Measurements from ENCODE around the gene SLC16A3. TPM values are rescaled to one million over a fixed set of nuclear protein-coding genes. Genes with fewer than 3 reads are reported as not detected.

The SLC16A3 gene
- total and polyA plus RNA-seq, 2 donors from 2014 or later = 28.8 to 85.7 TPM

GRCh38 chr17:82217120-82217529, 11.7 kb upstream of the SLC16A3 start:
- no peaks in the 10 kb centered on the region for H3K9me3 ChIP-seq (ENCODE audit: control insufficient read depth in 2 of 3, insufficient read depth in 1 of 3, low read length in 3 of 3)
- FAIRE-seq (no peak), DNase-seq (peak in 1 of 5 donors; percentile 90)
- no peak overlapping the region for H3K4me3 ChIP-seq (ENCODE audit: low read length in 3 of 3)
- no peaks in the 10 kb centered on the region for H3K36me3 ChIP-seq (ENCODE audit: control insufficient read depth in 2 of 3, insufficient read depth in 3 of 3, low read length in 3 of 3)
- intact Hi-C loops (cut with DNase I) = no loop called here
- no peak overlapping the region for H3K9ac ChIP-seq (ENCODE audit: low read length in 3 of 3)
- no peaks in the 10 kb centered on the region for H3K27me3 ChIP-seq (ENCODE audit: control insufficient read depth, insufficient read depth, low read length)
- H3K4me1 ChIP-seq (ENCODE audit: control insufficient read depth in 2 of 3, insufficient read depth in 2 of 3, low read depth in 1 of 3, low read length in 3 of 3) = peaks cover 0 to 26% (median 5%) of the 10 kb centered on the region in 3 donors
- peak overlapping the region; percentile 90 to 94 for H3K27ac ChIP-seq (ENCODE audit: low read depth in 2 of 2, low read length in 2 of 2)
- TF ChIP-seq CTCF (IDR thresholded peaks at IDR 0.05; ENCODE audit: borderline replicate concordance, extremely low read depth, insufficient read depth) = no peak

GRCh38 chr17:82217530-82218204, 11.2 kb upstream of the SLC16A3 start:
- Histone ChIP-seq H3K36me3 (ENCODE audit: control insufficient read depth in 2 of 3, insufficient read depth in 3 of 3, low read length in 3 of 3) (no peaks in the 10 kb centered on the region), H3K9ac (ENCODE audit: low read length in 3 of 3) (no peak overlapping the region), H3K4me3 (ENCODE audit: low read length in 3 of 3) (no peak overlapping the region), H3K27me3 (ENCODE audit: control insufficient read depth, insufficient read depth, low read length) (no peaks in the 10 kb centered on the region), H3K27ac (ENCODE audit: low read depth in 2 of 2, low read length in 2 of 2) (peak overlapping the region; percentile 90 to 94), H3K4me1 (ENCODE audit: control insufficient read depth in 2 of 3, insufficient read depth in 2 of 3, low read depth in 1 of 3, low read length in 3 of 3) (peaks cover 0 to 26% (median 5%) of the 10 kb centered on the region in 3 donors), H3K9me3 (ENCODE audit: control insufficient read depth in 2 of 3, insufficient read depth in 1 of 3, low read length in 3 of 3) (no peaks in the 10 kb centered on the region)
- peak in 1 of 5 donors; percentile 95 for DNase-seq
- no peak for TF ChIP-seq CTCF (IDR thresholded peaks at IDR 0.05; ENCODE audit: borderline replicate concordance, extremely low read depth, insufficient read depth)
- intact Hi-C loops (cut with DNase I) = no loop called here
- no peak for FAIRE-seq

GRCh38 chr17:82218349-82219075, 10.3 kb upstream of the SLC16A3 start:
- Histone ChIP-seq H3K4me1 (ENCODE audit: control insufficient read depth in 2 of 3, insufficient read depth in 2 of 3, low read depth in 1 of 3, low read length in 3 of 3) (peaks cover 0 to 24% (median 5%) of the 10 kb centered on the region in 3 donors), H3K9ac (ENCODE audit: low read length in 3 of 3) (no peak overlapping the region), H3K4me3 (ENCODE audit: low read length in 3 of 3) (no peak overlapping the region), H3K9me3 (ENCODE audit: control insufficient read depth in 2 of 3, insufficient read depth in 1 of 3, low read length in 3 of 3) (no peaks in the 10 kb centered on the region), H3K27ac (ENCODE audit: low read depth in 2 of 2, low read length in 2 of 2) (no peak overlapping the region), H3K36me3 (ENCODE audit: control insufficient read depth in 2 of 3, insufficient read depth in 3 of 3, low read length in 3 of 3) (no peaks in the 10 kb centered on the region), H3K27me3 (ENCODE audit: control insufficient read depth, insufficient read depth, low read length) (no peaks in the 10 kb centered on the region)
- DNase-seq = peak in 1 of 5 donors; percentile 82
- no peak for FAIRE-seq
- intact Hi-C loops (cut with DNase I) = no loop called here
- no peak for TF ChIP-seq CTCF (IDR thresholded peaks at IDR 0.05; ENCODE audit: borderline replicate concordance, extremely low read depth, insufficient read depth)

Data from kidney (tissue), 14 donors.